GM13976 (cell line): ENCODE results near the gene CLBA1.

ENCODE experiments used
- DNase-seq: peaks from one replicate; pipeline ENCODE4 v3.0.0; 2012; ENCODE audit warnings: low spot score
- in situ Hi-C: fragments of 300-500 bp; cut with MboI; formaldehyde crosslinking; loops from one replicate; pipeline ENCODE4 v1.12.0; 2022; ENCODE audit warnings: low sequenced_read_pairs, mixed read lengths, inconsistent platforms; ENCODE audit not compliant: unreplicated experiment
- TF ChIP-seq, protein P1 (sequence below): IDR thresholded peaks from 2 replicates; pipeline ENCODE4 v1.5.1; 2012; ENCODE audit warnings: borderline replicate concordance, mild to moderate bottlenecking; ENCODE audit not compliant: insufficient read depth; ENCODE audit errors: extremely low read depth, missing control alignments, control extremely low read depth

The CLBA1 gene

GRCh38 chr14:104953896-104954656 lies 31.5 kb upstream of the CLBA1 start:
- in situ Hi-C loops, result no loop called here
- TF ChIP-seq, protein P1, sequence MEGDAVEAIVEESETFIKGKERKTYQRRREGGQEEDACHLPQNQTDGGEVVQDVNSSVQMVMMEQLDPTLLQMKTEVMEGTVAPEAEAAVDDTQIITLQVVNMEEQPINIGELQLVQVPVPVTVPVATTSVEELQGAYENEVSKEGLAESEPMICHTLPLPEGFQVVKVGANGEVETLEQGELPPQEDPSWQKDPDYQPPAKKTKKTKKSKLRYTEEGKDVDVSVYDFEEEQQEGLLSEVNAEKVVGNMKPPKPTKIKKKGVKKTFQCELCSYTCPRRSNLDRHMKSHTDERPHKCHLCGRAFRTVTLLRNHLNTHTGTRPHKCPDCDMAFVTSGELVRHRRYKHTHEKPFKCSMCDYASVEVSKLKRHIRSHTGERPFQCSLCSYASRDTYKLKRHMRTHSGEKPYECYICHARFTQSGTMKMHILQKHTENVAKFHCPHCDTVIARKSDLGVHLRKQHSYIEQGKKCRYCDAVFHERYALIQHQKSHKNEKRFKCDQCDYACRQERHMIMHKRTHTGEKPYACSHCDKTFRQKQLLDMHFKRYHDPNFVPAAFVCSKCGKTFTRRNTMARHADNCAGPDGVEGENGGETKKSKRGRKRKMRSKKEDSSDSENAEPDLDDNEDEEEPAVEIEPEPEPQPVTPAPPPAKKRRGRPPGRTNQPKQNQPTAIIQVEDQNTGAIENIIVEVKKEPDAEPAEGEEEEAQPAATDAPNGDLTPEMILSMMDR, result no peak
- DNase-seq, result no peak

- in situ Hi-C loops, result no loop called here
- DNase-seq, result no peak
- TF ChIP-seq, protein P1, result no peak
Observed at GRCh38 chr14:104954746-104955395, 30.7 kb upstream of the CLBA1 start.

- TF ChIP-seq, protein P1, result no peak
- in situ Hi-C loops, result no loop called here
- DNase-seq, result no peak
Observed at GRCh38 chr14:104955396-104955770, 30.2 kb upstream of the CLBA1 start.

GRCh38 chr14:104956290-104956890 lies 29.2 kb upstream of the CLBA1 start:
- DNase-seq, result no peak
- in situ Hi-C loops, result no loop called here
- TF ChIP-seq, protein P1, result no peak

GRCh38 chr14:104957146-104958113 lies 28.2 kb upstream of the CLBA1 start:
- no peak for DNase-seq
- in situ Hi-C loops, result no loop called here
- TF ChIP-seq, protein P1, result no peak

GRCh38 chr14:104964546-104964945 lies 21.0 kb upstream of the CLBA1 start:
- TF ChIP-seq, protein P1, result no peak
- no peak for DNase-seq
- in situ Hi-C loops, result no loop called here
